ENCODE data around the gene APRT.

GRCh38 chr16:88813269-88814143, 1.8 kb upstream of the APRT start:
- TF ChIP-seq CTCF (conservative IDR thresholded peaks at IDR 0.05; ENCODE audit: low read depth, low read length) (no peak), EZH2phosphoT487 (IDR thresholded peaks at IDR 0.05; ENCODE audit: borderline replicate concordance, low read length) (no peak)
